Activated CD4-positive, CD25-positive, alpha-beta regulatory T cell (primary cell): Measurements from ENCODE around the gene MAML3.

ENCODE experiments used
- DNase-seq, 4 experiments: peaks; one replicate each; lab custom pipeline; 2025; lab: John Stamatoyannopoulos, UW

The MAML3 gene

DNA sequence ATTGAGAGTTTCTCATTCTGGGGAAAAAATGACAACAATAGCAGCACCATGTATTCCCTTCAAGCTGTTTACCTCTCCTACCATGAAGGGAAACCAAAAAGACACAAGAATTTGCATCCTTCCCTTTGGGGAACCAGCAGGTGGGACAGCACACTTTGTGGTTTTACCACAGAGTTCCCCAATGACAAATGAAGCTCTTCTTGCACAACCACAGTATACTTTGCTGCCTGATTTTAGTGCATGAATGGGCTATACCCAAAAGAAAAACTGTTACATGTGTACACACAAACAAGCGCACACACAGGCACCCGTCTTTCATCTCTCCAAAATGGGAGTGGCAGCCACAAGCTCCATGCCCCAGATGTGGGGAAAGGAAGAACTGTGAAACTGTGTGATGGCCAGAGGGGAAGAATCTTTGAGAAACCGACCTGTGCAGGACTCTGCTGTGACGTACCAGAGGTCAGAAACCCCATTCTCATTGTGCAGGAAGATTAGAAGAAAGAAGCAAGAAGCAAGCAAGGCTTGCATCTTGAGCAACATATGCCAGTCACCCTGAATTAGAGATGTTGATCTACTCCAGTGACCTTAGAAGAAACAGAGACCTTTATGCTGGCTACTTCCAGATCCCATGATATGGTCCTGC lies 2.7 kb upstream of the MAML3 start:
- no peak for DNase-seq

DNA sequence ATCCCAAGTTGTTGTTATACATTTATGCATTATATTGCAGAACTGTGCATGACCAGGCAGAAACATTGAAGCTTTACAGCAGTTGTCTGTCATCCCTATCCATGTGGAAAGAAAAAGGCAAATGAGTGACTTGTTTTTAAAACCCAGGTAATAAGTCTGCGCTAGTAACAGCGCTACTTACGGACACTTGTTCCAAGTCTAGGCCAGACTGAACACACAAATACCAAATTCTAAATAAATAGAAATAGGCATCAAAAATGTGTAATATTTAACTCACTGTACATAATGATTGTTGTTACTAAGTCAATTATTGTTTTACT lies 548 bp upstream of the MAML3 start:
- no peak for DNase-seq

DNA sequence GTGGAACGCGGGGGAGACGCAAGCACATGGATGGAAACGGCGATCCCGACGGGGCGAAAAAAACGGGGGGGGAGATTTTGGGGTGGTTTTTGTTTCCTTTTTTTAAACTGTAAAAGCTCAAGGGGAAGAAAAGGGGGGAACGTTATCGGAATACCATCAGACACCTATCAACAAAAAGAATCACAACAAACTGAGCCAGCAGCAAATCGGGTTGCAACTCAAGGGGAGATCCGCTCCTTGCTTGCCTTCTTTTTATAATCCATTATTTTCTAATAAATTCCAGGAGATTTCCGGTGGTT lies 616 bp downstream of the MAML3 start:
- DNase-seq = no peak

DNA sequence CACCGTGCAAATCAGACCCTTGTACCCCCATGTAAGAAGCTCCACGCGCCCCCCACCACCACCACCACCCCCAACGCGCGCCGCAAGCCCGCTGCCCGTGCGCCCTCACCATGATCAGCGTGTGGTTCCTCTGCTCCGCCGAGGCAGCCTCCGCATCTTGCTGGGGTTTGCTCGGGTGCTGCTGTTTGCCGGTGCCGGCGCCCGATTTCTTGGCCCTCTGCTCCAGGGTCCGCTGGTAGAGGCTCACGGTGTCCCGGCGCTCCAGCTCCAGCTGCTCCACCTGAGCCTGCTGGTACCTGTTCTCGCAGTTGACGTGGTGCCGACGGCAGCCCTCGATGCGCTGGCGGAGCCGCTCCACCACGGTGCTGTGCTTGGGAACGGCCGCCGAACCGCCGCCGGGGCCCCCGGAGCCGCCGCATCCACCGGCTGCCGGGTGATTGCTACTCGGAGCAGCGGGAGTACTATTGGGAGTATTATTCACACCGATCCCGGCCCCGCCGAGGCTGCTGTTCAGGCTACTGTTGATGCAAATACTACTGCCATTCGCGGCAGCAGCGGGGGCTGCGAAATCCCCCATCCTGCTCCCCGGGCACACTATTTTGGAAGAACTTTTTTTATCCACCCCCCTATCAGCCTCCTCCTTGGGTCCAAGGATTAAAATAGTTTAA lies 1.1 kb downstream of the MAML3 start:
- peak; percentile 3 to 14 (median 14) for DNase-seq

DNA sequence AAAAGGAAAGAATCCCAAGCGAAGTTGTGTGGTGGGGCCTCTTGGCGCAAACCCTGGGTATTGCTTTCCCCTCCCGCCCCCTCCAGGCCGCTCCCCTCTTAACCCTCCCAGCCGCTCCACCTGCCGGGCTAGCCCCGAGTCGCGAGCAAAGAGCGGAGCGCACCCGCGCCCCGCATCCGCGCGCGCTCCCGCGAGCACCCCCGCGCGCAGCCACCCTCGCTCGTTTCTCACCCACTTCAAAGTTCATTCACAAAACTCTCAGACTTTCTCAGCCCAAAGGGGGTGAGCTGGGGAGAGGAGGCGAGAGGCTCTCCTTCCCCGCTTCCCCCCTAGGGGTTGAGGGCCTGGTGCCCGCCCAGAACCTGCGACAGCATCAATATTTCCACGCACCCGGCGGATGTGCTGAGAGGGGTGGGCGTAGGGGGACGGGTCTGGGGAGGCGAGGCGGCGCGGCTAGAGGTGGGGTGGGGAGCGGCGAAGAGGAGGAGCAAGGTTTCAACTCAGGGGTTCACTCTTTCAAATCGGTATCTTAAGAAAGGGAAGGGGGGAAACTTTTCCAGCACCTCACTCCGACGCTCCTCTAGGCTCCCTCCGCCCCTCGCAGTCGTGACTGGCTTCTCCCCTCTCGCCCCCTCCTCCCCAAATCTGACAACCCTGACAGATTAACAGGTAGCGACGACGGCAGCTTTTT lies 1.8 kb downstream of the MAML3 start:
- peak; percentile 38 to 66 (median 50) for DNase-seq

DNA sequence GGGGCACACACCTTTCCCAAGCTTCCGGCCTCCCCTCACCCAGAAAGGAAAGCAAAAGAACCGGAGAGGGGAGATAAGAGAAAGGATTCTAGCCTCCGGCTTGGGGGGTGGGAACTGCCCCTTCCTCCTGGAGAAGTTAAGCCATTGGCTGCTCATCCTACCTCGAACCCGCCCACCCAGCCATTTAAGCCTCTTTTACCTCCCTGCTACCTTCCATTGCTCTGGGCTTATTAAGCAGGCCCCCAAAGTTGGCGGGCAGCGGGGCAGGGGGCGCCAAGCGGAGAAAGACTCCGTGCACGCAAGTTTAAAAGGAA lies 2.3 kb downstream of the MAML3 start:
- DNase-seq = peak; percentile 24 to 49 (median 36)

DNA sequence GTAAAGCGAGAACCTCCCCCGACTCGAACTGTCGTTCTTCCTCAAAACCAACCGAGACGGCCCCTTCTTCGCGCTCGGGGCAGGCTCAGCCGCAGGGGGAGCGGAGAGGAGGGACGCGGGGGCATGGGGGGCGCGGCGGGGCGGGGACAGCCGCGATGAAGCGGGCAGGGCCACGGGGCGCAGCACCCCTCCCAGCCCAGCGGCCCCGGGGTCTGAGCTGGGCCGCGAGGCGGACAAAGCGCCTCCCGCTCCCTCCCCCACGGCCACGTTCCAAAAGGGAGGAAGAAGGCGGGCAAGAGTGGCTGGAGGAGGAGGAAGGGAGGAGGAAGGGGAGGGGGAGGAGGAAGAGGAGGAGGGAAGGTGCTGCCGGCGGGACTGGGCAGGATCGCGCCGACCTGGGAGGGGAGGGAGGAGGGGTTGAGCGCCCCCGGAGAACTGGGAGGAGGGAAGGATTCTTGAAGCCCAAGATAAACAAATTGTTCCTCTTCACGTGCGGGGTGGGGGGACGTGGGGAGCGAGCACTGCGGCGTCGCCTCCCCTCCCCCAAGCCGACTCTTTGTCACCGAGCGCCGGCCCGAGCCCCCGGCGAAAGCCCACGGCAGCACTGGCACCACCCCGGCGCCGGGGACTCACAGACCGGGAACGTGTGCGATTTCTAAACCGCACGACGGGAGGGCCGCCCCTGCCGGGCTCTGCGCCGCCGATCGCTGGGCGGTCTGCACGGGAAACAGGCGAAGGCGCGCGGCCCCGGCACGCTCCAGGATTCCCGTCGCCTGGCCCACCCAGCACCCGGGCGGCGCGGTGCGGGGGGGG lies 2.9 kb downstream of the MAML3 start:
- peak; percentile 8 to 53 (median 32) for DNase-seq

DNA sequence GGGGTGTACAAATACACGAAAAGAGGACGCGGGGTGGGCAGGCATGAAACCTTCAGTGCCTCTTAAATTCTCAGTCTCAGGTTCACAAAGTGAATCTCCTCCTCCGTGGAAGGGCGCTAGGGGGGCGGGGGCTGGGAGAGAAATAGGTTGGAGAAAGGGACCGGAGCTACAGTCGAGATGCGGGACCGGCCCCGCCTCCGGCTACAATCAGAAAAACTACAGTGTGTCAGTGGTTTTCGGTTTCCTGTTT lies 3.4 kb downstream of the MAML3 start:
- DNase-seq = no peak

DNA sequence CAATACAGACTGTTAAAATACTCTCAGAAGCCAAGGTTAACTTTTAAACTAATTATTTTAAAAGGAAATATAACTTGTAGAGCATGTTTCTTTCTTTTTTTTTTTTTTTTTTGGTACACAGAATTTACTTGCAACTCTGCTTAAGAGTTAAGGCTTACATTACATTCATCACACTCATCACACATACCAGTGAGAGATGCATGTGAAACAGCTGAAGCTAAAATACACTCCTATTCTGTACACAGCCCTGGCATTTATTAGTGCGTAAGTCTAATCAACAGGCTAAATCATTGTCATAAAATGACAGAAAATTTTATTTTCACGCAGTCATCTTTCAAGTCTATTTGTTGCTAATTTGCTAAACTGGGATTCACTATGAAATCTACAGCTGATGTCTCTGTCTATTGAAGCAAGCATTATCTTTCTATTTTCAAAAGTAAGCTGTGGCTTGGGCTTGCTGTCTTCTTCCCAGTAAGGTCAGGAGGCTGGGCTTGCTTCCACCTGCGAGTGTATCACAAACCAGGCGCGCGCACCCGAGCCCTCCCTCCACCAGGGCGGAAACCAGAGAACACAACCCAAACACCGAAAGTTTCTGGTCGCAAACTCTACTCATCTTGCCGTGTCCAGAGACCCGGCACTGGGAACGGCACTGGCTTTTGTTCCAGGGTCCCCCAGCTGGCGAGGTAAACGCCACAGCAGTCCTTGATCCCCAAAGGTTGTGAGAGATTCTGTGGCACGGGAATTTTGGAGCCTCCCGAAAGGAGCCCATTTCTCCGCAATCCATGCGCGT lies 3.9 kb downstream of the MAML3 start:
- DNase-seq = peak in 3 of 4 experiments; percentile 8 to 21 (median 18)

DNA sequence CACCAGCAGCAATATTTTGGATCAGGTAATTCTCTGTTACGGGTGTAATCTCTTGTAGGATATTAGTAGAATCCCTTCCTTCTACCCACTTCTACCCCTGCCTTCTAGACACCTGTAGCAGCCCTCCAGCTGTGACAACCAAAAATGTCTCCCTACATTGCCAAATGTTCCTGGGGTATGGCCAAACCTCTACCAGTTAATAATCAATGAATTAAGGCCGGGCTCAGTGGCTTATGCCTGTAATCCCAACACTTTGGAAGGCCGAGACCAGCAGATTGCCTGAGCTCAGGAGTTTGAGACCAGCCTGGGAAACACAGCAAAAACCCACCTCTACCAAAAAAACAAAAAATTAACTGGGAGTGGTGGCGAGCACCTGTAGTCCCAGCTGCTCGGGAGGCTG lies 9.9 kb downstream of the MAML3 start:
- DNase-seq = no peak

DNA sequence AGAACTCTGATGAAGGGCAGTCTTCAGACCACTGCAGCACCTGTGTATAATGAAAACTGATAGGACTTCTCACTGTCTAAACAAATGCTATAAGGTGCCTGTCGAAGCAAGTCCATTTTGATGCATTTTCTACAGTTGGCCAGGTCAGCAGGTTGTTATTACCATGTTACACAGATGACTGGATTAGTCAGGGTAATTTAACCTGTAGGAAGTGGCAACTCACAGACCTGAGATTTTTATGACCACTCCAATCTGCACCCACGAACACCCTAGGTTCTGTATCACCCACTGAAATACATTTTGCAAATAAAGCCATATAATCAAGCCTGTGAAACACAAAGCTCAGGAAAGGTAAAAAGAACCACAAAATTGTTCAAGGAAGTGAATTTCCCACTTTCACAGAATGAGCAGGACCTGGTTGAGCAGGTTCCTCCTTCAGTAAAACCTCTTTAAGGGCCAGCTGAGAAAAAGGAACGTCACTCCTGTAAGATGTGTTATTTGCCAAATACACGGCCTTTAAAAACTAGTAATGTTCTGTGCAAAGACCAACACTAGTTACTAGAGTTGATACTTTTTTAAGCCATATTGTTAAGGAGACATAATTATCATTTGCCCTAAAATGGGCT lies 12.7 kb downstream of the MAML3 start:
- DNase-seq = no peak

DNA sequence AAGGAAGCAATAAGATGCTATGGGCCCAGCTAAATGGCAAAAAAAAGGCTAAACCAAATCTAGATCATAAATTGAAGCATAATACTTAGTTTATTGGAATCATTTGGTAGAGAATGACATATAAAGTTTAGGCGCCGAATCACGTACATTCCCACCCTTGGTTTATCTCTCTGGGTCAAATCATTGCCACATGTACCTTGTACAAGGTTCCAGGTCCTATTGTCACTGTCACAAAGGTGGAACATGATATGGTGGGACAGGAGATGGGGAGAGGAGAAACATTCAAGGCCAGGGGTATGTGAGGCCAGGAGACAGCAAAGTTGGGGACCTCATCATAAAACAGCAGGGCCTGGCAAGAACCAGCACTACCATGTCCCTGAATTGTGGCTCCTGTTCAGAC lies 13.4 kb downstream of the MAML3 start:
- no peak for DNase-seq

DNA sequence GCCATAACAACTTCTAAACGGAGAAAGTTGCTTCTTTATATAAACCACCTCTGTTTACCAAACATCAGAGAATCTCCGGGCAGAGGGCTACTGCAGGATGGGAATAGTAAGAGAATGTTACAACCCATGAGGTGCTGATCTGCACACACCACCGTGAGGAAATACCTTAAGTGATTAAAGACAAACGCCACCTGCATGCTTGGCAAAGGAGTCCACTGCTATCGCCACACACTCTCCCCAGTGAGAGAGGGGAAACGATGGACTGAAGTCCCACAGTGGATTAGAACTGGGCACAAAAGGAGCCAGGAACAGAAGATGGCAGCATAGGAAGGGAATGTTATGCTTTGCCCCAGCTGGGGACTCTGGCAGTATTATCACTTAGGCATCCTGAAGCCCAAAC lies 15.6 kb downstream of the MAML3 start:
- no peak for DNase-seq

DNA sequence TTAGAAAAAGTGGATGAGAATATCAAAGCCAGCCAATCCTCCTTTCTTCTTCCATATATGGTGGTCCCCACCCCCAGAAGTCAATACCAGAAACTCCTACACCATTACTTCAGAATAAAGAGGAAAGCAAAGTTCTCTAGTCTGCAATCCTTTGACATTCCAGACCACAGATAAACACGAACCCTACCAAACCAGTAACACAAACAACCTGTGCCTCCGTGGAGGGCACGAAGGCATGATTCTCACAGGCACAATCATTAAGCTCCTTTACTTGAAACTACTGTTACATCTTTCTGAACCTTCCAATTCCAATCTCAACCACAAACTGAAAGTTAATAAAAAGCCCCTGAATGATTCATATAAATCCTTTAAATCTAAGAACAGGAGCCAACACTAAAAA lies 16.3 kb downstream of the MAML3 start:
- DNase-seq = no peak

DNA sequence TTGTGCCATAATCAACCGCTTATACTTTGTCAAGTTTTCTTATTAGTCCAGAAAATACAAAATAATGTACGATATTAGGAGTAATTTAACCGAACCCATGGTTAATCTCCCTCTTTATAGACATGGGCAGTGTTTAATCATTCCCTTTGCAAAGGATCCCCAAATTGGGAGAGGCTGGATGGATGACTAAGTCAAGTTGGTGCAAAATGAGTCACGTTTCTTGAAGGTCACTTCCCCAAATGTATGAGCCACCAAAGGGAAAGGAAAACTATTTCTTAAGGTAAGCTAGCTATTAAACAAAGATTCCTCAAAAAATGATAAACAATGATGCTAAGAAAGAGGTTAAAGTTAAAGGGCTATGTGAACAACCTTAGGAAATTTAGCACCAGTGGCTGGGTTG lies 17.5 kb downstream of the MAML3 start:
- DNase-seq = no peak

DNA sequence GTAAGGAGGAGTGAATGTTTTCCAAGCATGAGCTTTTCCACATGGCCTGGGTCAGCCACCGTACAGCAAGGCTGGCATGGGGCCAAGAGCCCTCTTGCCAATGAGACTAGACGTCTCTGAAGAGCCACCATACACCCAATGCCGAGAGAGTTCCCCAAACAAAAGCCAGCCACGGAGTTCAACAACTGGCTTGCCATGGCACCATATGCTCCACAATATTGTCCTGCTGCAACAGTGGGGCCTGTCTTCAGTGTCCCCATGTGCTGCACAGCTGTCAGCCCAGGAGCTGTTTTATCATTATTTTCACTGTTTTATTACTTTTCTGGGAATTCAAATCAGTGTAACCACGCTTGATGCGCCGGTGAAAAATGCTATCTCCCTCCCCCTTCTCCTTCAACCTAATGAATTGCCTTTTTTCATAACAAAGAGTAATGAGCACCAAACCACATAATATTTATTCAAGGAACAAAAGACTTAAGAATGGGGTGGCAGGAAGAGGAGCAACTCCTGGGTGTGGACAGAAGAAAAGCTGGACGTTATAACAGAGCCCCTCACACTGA lies 18.4 kb downstream of the MAML3 start:
- DNase-seq = no peak

DNA sequence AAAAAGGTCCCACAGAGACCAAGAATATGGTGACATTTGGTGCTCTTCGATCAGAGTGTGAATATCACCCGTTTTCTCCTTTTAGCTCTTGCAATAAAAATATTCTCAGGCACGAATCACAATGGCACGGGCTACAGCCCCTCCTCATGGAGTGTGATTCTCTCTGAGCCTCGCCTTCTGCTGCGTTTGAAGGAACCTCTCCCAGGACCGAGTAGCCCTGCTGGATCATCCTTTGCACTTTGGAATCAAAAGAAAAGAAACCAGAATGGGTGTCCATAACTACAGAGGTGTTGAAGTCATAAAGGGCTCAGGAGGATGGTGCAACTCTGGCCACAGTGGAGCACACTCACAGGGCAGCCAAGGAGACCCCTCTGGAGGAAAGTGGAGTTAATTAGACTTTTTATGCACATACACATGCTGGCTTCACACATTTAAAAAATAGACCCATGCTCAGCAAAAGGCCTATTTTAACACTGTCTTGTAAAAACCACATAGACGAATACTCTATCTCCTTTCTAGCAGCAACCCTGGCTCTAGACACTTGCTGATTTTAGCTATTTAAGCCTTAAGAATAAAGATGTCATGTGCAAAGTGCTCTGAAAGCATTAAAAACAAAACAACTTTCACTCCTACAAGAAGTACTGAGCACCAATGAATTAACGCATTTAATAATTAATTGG lies 19.1 kb downstream of the MAML3 start:
- no peak for DNase-seq

DNA sequence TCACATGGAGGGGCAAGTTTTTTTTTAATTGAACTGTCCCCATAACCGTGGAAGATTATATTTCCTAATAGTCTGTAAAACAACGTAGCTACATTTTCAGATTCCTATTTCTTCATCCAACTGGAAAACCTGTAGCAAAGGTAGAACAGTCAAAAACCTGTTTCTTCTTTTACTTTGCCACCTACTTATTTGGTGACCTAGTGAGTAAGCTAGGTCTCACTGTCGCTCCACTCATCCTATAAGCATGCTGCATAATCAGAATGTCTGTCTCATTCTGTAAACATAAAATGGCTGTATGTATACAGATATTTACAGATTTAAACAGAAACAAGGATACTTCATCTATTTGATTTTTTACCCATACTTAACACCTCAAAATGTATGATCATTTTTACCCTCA lies 20.4 kb downstream of the MAML3 start:
- no peak for DNase-seq

DNA sequence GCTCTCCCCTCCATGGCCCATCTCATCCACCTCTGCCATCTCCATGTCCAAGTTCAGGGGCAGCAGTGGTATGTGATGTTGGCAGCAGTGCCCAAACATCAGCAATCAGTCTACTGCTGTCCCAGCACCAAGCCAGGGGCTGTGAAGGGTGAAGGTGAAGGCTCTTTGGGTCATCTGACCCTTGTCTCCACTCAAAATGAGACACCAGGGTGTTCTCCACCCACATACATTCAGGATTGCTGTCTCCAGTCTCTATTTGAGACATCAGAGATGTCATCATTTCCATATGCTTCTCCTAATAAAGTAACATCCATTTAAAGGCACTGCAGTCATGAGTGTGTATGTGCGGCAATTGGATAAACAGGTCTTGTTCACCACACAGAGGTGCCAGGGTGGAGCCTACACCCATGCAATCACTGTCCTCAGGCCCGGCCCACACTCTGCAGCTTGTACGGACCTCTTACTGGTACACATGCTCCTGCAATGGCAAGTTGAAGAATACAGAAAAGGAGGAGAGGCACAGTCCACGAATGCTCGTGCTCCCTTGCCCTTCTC lies 22.2 kb downstream of the MAML3 start:
- DNase-seq = no peak

DNA sequence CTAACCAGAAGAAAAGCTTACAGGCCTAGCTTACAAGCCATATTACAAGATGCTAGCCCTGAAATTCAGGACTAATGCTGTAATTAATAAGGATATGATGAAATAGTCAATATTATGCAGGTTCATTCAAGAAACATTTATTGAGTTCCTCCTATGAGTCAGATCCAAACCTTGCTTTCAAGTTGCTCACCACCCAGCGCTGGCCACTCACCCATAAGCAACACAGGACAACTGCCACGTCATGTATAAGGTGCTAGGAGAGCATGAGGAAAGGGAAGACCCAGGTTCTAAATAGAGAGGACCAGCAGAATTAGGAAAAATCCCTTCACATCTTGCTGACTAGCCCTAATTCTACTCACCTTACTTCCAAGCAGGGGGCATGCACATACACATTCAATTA lies 23.3 kb downstream of the MAML3 start:
- DNase-seq = no peak

DNA sequence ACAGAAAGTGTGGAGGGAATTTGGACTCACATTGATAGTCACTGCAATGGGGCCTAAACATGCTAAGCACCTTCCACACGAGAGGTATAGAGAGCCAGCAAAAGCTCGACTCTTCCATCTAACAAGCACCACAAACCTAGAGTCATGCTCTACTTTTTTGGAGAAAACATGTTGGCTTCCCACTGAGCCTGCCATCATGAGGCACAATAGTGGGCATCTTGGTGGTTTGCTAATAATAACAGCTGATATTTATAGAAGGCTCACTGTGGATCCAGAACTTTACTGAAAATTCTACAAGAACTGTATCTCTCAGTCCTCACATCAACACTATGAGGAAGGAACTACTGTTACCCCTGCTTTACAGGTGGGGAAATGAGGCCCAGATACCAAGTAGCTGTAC lies 26.6 kb downstream of the MAML3 start:
- no peak for DNase-seq
